H1 (cell line): ENCODE data around the gene TTC29. TPM values are rescaled to one million over a fixed set of nuclear protein-coding genes. Genes with fewer than 3 reads are reported as not detected.
A peak's percentile ranks its signal among the peaks of the same experiment; 100 is the strongest.

Source experiments
- CTCF ChIA-PET: fragments of 300-600 bp; sonication (Branson Sonifier 250); formaldehyde crosslinking; loops from one replicate; lab custom pipeline; 2021; ENCODE audit not compliant: partially characterized antibody; lab: Charles Lee
- POLR2A ChIA-PET: fragments of 300-600 bp; sonication (Branson Sonifier 250); formaldehyde crosslinking; loops from one replicate; lab custom pipeline; 2021; ENCODE audit warnings: inconsistent platforms; ENCODE audit not compliant: partially characterized antibody; lab: Charles Lee
- DNase-seq, 2 experiments: peaks; one replicate each; pipeline versions ENCODE4 v3.0.0 to v3.0.0-alpha.2; 2010 to 2022; ENCODE audit warnings: low spot score in 2 of 2, low read depth in 1 of 2, mixed read lengths in 1 of 2
- FAIRE-seq: peaks from 2 replicates; lab custom pipeline; 2011; peaks lifted over from hg19 to GRCh38; lab: Jason Lieb, UNC
- H2AFZ ChIP-seq: 2 replicates; pipeline ENCODE4 v1.8.1; 2012; ENCODE audit warnings: low read length, inconsistent platforms
- H2AK5ac ChIP-seq: 2 replicates; pipeline ENCODE4 v1.6.1; 2013; ENCODE audit warnings: low read depth, low read length
- H2BK120ac ChIP-seq: replicated peaks from 2 replicates; pipeline ENCODE3; 2013; ENCODE audit warnings: low read depth, low read length, inconsistent platforms
- H2BK12ac ChIP-seq: 2 replicates; pipeline ENCODE4 v1.6.1; 2013; ENCODE audit warnings: low read depth, low read length
- H2BK15ac ChIP-seq: 2 replicates; pipeline ENCODE4 v1.6.1; 2013; ENCODE audit warnings: low read length
- H2BK20ac ChIP-seq: 2 replicates; pipeline ENCODE4 v1.6.1; 2013; ENCODE audit warnings: low read length
- H2BK5ac ChIP-seq: 2 replicates; pipeline ENCODE4 v1.6.1; 2013; ENCODE audit warnings: low read depth, low read length
- H3K14ac ChIP-seq: 2 replicates; pipeline ENCODE4 v1.6.1; 2013; ENCODE audit warnings: inconsistent platforms; ENCODE audit not compliant: insufficient read length
- H3K18ac ChIP-seq: 2 replicates; pipeline ENCODE4 v1.6.1; 2013; ENCODE audit warnings: low read length; ENCODE audit errors: extremely low read depth
- H3K23ac ChIP-seq: 2 replicates; pipeline ENCODE4 v1.6.1; 2013; ENCODE audit warnings: inconsistent platforms; ENCODE audit not compliant: insufficient read length
- H3K23me2 ChIP-seq: 2 replicates; pipeline ENCODE4 v1.6.1; 2013; ENCODE audit warnings: low read depth, low read length
- H3K27ac ChIP-seq: 2 replicates; pipeline ENCODE4 v1.6.1; 2011; ENCODE audit warnings: low read depth, low read length, inconsistent platforms
- H3K27me3 ChIP-seq, 4 experiments: replicated peaks in 1 of 4; 1 replicate in 1 of 4; 2 replicates in 3 of 4; pipeline versions ENCODE4 v1.6.1 to v1.8.1; 2011 to 2013; ENCODE audit warnings: low read length in 3 of 4, mild to moderate bottlenecking in 3 of 4, inconsistent platforms in 2 of 4, mixed read lengths in 2 of 4, moderate library complexity in 1 of 4; ENCODE audit not compliant: control insufficient read depth in 3 of 4, insufficient read depth in 3 of 4; ENCODE audit errors: extremely low read depth in 1 of 4
- H3K36me3 ChIP-seq, 4 experiments: 2 replicates each; pipeline versions ENCODE4 v1.6.1 to v1.8.1; 2011 to 2013; ENCODE audit warnings: mild to moderate bottlenecking in 4 of 4, low read length in 3 of 4, moderate library complexity in 2 of 4, control low read depth in 1 of 4, inconsistent platforms in 1 of 4; ENCODE audit not compliant: insufficient read depth in 4 of 4, control insufficient read depth in 2 of 4
- H3K4ac ChIP-seq: replicated peaks from 2 replicates; pipeline ENCODE3; 2013; ENCODE audit warnings: low read length, low read depth, mixed read lengths, inconsistent platforms; ENCODE audit not compliant: insufficient read length
- H3K4me1 ChIP-seq, 4 experiments: replicated peaks in 1 of 4; 1 replicate in 1 of 4; 2 replicates in 3 of 4; pipeline versions ENCODE4 v1.6.1 to v1.8.1; 2011 to 2013; ENCODE audit warnings: low read length in 3 of 4, inconsistent platforms in 2 of 4, mixed read lengths in 1 of 4; ENCODE audit not compliant: insufficient read depth in 4 of 4, control insufficient read depth in 3 of 4
- H3K4me2 ChIP-seq, 2 experiments: 2 replicates each; pipeline versions ENCODE4 v1.6.1 to v1.8.1; 2011 to 2013; ENCODE audit warnings: low read depth in 2 of 2, low read length in 2 of 2, control low read depth in 1 of 2, inconsistent platforms in 1 of 2, mild to moderate bottlenecking in 1 of 2; ENCODE audit not compliant: insufficient read depth in 1 of 2
- H3K4me3 ChIP-seq, 4 experiments: fragments of 200-600, 300-600 bp in 1 of 4; sonication (generic), shearing (Covaris generic), sonication (Bioruptor Twin) in 1 of 4; 2 replicates each; pipeline versions ENCODE4 v1.5.1 to v1.8.1; 2011 to 2016; ENCODE audit warnings: low read length in 4 of 4, low read depth in 3 of 4, control low read depth in 2 of 4, inconsistent platforms in 2 of 4, mild to moderate bottlenecking in 2 of 4, mixed read lengths in 1 of 4, moderate library complexity in 1 of 4; ENCODE audit not compliant: insufficient read depth in 2 of 4; ENCODE audit errors: extremely low read depth in 1 of 4
- H3K56ac ChIP-seq: replicated peaks from 2 replicates; pipeline ENCODE3; 2013; ENCODE audit warnings: low read depth, mild to moderate bottlenecking, mixed read lengths, low read length, inconsistent platforms; ENCODE audit not compliant: insufficient read length
- H3K79me1 ChIP-seq: 2 replicates; pipeline ENCODE4 v1.6.1; 2013; ENCODE audit warnings: low read depth, low read length, control low read depth
- H3K79me2 ChIP-seq, 2 experiments: 2 replicates each; pipeline versions ENCODE4 v1.6.1 to v1.8.1; 2012 to 2013; ENCODE audit warnings: low read length in 2 of 2, mild to moderate bottlenecking in 2 of 2, inconsistent platforms in 1 of 2; ENCODE audit not compliant: insufficient read depth in 2 of 2, control insufficient read depth in 1 of 2
- H3K9ac ChIP-seq, 4 experiments: replicated peaks in 1 of 4; 1 replicate in 1 of 4; 2 replicates in 3 of 4; pipeline versions ENCODE4 v1.6.1 to v1.8.1; 2011 to 2013; ENCODE audit warnings: low read depth in 3 of 4, low read length in 3 of 4, control low read depth in 2 of 4, mild to moderate bottlenecking in 2 of 4, moderate library complexity in 2 of 4, inconsistent platforms in 1 of 4; ENCODE audit errors: extremely low read depth in 1 of 4
- H3K9me3 ChIP-seq, 2 experiments: 2 replicates each; pipeline versions ENCODE4 v1.6.1 to v1.8.1; 2012 to 2013; ENCODE audit warnings: mild to moderate bottlenecking in 2 of 2, moderate library complexity in 2 of 2, control low read depth in 1 of 2, inconsistent platforms in 1 of 2, low read depth in 1 of 2, low read length in 1 of 2, mixed read lengths in 1 of 2; ENCODE audit not compliant: insufficient read depth in 2 of 2
- H4K20me1 ChIP-seq, 2 experiments: replicated peaks in 1 of 2; 2 replicates each; pipeline versions ENCODE3 to v1.8.1; 2011 to 2013; ENCODE audit warnings: inconsistent platforms in 2 of 2, low read length in 2 of 2, mild to moderate bottlenecking in 1 of 2; ENCODE audit not compliant: insufficient read depth in 2 of 2, control insufficient read depth in 1 of 2
- H4K5ac ChIP-seq: 2 replicates; pipeline ENCODE4 v1.6.1; 2013; ENCODE audit warnings: low read length, low read depth, mixed read lengths, inconsistent platforms; ENCODE audit not compliant: insufficient read length
- H4K8ac ChIP-seq: 2 replicates; pipeline ENCODE4 v1.8.0; 2013; ENCODE audit warnings: mild to moderate bottlenecking, moderate library complexity, low read length, inconsistent platforms; ENCODE audit not compliant: insufficient read depth; ENCODE audit errors: extremely low read depth
- H4K91ac ChIP-seq: replicated peaks from 2 replicates; pipeline ENCODE3; 2013; ENCODE audit warnings: low read length, mixed read lengths, inconsistent platforms; ENCODE audit not compliant: insufficient read length
- POU5F1 ChIP-seq: IDR thresholded peaks from 2 replicates; pipeline ENCODE4 v1.6.1; 2011; ENCODE audit warnings: low read depth, mild to moderate bottlenecking, low read length, moderate library complexity
- whole genome bisulfite sequencing, 2 experiments: shearing (Covaris generic) in 1 of 2; methylation state at CpG; one replicate each; pipeline versions ENCODE4 v1.1.6 to v1.1.7; 2013 to 2015; ENCODE audit warnings: low lambda C conversion rate in 2 of 2, mixed read lengths in 2 of 2, inconsistent platforms in 1 of 2, low coverage in 1 of 2, missing lambda C conversion rate in 1 of 2; ENCODE audit not compliant: insufficient replicate concordance in 2 of 2, insufficient coverage in 1 of 2, insufficient read length in 1 of 2; ENCODE audit errors: extremely low coverage in 1 of 2, missing lambda C conversion rate in 1 of 2; 5-methylcytosine and 5-hydroxymethylcytosine counted together
- polyA plus RNA-seq, 7 experiments: library from polyadenylated mRNA; depleted of rRNA in 3 of 7; stranded (reverse) in 5 of 7; unstranded in 2 of 7; fragments of >200 nt in 5 of 7; fragments of 200-250 nt in 2 of 7; gene quantifications; 1 replicate in 5 of 7; 2 replicates in 1 of 7; 4 replicates in 1 of 7; pipeline versions ENCODE4 v1.2.1 to v1.2.3, GENCODE V29; 2011 to 2013; ENCODE audit warnings: missing spikeins in 2 of 7, mixed read lengths in 2 of 7
- total RNA-seq: library from RNA; stranded (reverse); fragmentation: NEBNext Ultra II Directional; extraction: Animal tissue kit (Norgen Biotek cat#: 25700); gene quantifications from 2 replicates; pipeline ENCODE4 v1.2.1, GENCODE V29; 2021
- TF ChIP-seq, protein P1 (sequence below): IDR thresholded peaks from 2 replicates; pipeline ENCODE4 v1.6.1; 2012; ENCODE audit warnings: inconsistent platforms
- TF ChIP-seq, protein P2 (sequence below), 3 experiments: IDR thresholded peaks; 1 replicate in 2 of 3; 2 replicates in 1 of 3; pipeline versions ENCODE4 v1.5.1 to v1.6.1; 2011; ENCODE audit warnings: low read length in 3 of 3, mild to moderate bottlenecking in 3 of 3, inconsistent platforms in 2 of 3, low read depth in 1 of 3, moderate library complexity in 1 of 3; ENCODE audit not compliant: insufficient read depth in 1 of 3; ENCODE audit errors: control extremely low read depth in 1 of 3

The TTC29 gene
- total and polyA plus RNA-seq, 2 of the 8 experiments (the other 6 are each of a cell fraction or from before 2014, with no cell fraction given): 0.28 TPM; not detected in 1

DNA sequence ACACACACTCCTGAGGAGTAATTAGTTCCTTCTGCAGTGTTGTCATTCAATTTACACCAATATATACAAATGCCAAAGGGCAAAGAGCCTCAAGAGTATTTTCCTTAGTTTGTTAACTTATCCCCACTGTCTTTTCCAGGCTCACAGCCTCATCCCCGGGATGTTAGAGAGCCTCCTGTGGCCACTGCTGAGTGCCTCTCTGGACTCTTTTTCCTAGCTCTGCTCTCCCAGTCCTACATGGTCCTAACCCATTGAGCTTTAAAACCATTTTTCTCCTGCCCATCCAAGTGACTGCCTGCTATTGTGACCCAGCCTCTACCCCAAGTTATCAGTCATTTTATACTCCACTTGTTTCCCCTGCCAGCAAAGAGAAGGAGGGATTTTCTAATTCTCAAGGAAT, 23.5 kb upstream of the TTC29 start:
- Histone ChIP-seq H3K9me3 (no peaks in the 10 kb centered on the region), H2BK120ac (no peak overlapping the region), H2BK20ac (no peak overlapping the region), H2BK15ac (no peak overlapping the region), H3K4me1 (no peaks in the 10 kb centered on the region), H3K27me3 (no peaks in the 10 kb centered on the region), H3K23ac (no peak overlapping the region), H3K4me3 (no peak overlapping the region), H3K27ac (no peak overlapping the region), H3K18ac (no peak overlapping the region), H3K79me1 (no peaks in the 10 kb centered on the region), H3K79me2 (no peaks in the 10 kb centered on the region), H3K4me2 (no peak overlapping the region), H3K36me3 (no peaks in the 10 kb centered on the region), H3K9ac (no peak overlapping the region), H3K23me2 (no peaks in the 10 kb centered on the region), H4K20me1 (no peaks in the 10 kb centered on the region), H4K91ac (no peak overlapping the region), H3K56ac (no peak overlapping the region), H4K8ac (no peak overlapping the region), H2BK12ac (no peak overlapping the region), H2BK5ac (no peak overlapping the region), H3K4ac (no peak overlapping the region), H3K14ac (no peak overlapping the region), H4K5ac (no peak overlapping the region), H2AK5ac (no peak overlapping the region)
- DNase-seq: no peak
- 85% methylated on average over 1 of the region's 1 CpG; no CpG with 5 or more reads in 1 of the 2 experiments for WGBS, 2 experiments
- CTCF ChIA-PET: no interaction called here
- no peak for FAIRE-seq
- POLR2A ChIA-PET: no interaction called here
- TF ChIP-seq POU5F1: no peak
- TF ChIP-seq, protein P1, sequence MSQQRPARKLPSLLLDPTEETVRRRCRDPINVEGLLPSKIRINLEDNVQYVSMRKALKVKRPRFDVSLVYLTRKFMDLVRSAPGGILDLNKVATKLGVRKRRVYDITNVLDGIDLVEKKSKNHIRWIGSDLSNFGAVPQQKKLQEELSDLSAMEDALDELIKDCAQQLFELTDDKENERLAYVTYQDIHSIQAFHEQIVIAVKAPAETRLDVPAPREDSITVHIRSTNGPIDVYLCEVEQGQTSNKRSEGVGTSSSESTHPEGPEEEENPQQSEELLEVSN: no peak
- TF ChIP-seq, protein P2, sequence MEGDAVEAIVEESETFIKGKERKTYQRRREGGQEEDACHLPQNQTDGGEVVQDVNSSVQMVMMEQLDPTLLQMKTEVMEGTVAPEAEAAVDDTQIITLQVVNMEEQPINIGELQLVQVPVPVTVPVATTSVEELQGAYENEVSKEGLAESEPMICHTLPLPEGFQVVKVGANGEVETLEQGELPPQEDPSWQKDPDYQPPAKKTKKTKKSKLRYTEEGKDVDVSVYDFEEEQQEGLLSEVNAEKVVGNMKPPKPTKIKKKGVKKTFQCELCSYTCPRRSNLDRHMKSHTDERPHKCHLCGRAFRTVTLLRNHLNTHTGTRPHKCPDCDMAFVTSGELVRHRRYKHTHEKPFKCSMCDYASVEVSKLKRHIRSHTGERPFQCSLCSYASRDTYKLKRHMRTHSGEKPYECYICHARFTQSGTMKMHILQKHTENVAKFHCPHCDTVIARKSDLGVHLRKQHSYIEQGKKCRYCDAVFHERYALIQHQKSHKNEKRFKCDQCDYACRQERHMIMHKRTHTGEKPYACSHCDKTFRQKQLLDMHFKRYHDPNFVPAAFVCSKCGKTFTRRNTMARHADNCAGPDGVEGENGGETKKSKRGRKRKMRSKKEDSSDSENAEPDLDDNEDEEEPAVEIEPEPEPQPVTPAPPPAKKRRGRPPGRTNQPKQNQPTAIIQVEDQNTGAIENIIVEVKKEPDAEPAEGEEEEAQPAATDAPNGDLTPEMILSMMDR (IDR thresholded peaks at IDR 0.05; ENCODE audit: control extremely low read depth in 1 of 3, insufficient read depth in 1 of 3, low read depth in 1 of 3, low read length in 3 of 3): peak in 1 of 3 experiments; percentile 3; a peak in 1 of 4 replicates
- TF ChIP-seq, all 59 proteins: peak for 1
- H2AFZ ChIP-seq: no peak overlapping the region
